WTC11 (cell line): ENCODE measurements around the gene TSPAN10.

ENCODE experiments used
- CREM ChIP-seq: sonication (generic); formaldehyde crosslinking; IDR thresholded peaks from 2 replicates; pipeline ENCODE4 v1.8.1; 2022; ENCODE audit warnings: mild to moderate bottlenecking, missing genetic modification reagents, moderate library complexity
- CTCF ChIP-seq: fragments of 200-600 bp; IDR thresholded peaks from 2 replicates; pipeline ENCODE4 v1.8.0; 2022; ENCODE audit warnings: antibody characterized with exemption
- E2F4 ChIP-seq: sonication (generic); formaldehyde crosslinking; IDR thresholded peaks from 2 replicates; pipeline ENCODE4 v1.8.1; 2022; ENCODE audit warnings: low read depth, mild to moderate bottlenecking, moderate library complexity, missing genetic modification reagents, borderline replicate concordance
- JAZF1 ChIP-seq: fragments of 250-450 bp; sonication (Bioruptor Pico); IDR thresholded peaks from 2 replicates; pipeline ENCODE4 v1.9.0; 2021; ENCODE audit warnings: moderate library complexity, mild to moderate bottlenecking, inconsistent platforms
- JUN ChIP-seq: sonication (generic); formaldehyde crosslinking; IDR thresholded peaks from 2 replicates; pipeline ENCODE4 v1.8.0; 2023; ENCODE audit warnings: mild to moderate bottlenecking, missing genetic modification reagents
- SMAD3 ChIP-seq: sonication (generic); formaldehyde crosslinking; IDR thresholded peaks from 2 replicates; pipeline ENCODE4 v1.8.0; 2022; ENCODE audit warnings: missing genetic modification reagents, mild to moderate bottlenecking, borderline replicate concordance
- SP1 ChIP-seq: sonication (generic); formaldehyde crosslinking; conservative IDR thresholded peaks from 2 replicates; pipeline ENCODE4 v1.8.1; 2022; ENCODE audit warnings: missing genetic modification reagents
- TCF7 ChIP-seq: sonication (generic); formaldehyde crosslinking; IDR thresholded peaks from 2 replicates; pipeline ENCODE4 v1.8.0; 2022; ENCODE audit warnings: mild to moderate bottlenecking, low read depth, missing genetic modification reagents, moderate library complexity
- ZBTB21 ChIP-seq: sonication (generic); formaldehyde crosslinking; IDR thresholded peaks from 2 replicates; pipeline ENCODE4 v1.8.1; 2023; ENCODE audit warnings: mild to moderate bottlenecking, missing genetic modification reagents, borderline replicate concordance
- ZNF232 ChIP-seq: sonication (generic); formaldehyde crosslinking; IDR thresholded peaks from 2 replicates; pipeline ENCODE4 v1.8.0; 2022; ENCODE audit warnings: mild to moderate bottlenecking, missing genetic modification reagents
- ZSCAN18 ChIP-seq: fragments of 250-450 bp; sonication (Bioruptor Pico); IDR thresholded peaks from 2 replicates; pipeline ENCODE4 v2.1.2; 2022; ENCODE audit warnings: mild to moderate bottlenecking, moderate library complexity
- TF ChIP-seq, protein P1 (sequence below): sonication (generic); formaldehyde crosslinking; conservative IDR thresholded peaks from 2 replicates; pipeline ENCODE4 v1.8.1; 2023; ENCODE audit warnings: mild to moderate bottlenecking, low read depth, missing genetic modification reagents, moderate library complexity
- TF ChIP-seq, protein P2 (sequence below): sonication (generic); formaldehyde crosslinking; IDR thresholded peaks from 2 replicates; pipeline ENCODE4 v1.8.1; 2022; ENCODE audit warnings: low read depth, missing genetic modification reagents, borderline replicate concordance

DNA sequence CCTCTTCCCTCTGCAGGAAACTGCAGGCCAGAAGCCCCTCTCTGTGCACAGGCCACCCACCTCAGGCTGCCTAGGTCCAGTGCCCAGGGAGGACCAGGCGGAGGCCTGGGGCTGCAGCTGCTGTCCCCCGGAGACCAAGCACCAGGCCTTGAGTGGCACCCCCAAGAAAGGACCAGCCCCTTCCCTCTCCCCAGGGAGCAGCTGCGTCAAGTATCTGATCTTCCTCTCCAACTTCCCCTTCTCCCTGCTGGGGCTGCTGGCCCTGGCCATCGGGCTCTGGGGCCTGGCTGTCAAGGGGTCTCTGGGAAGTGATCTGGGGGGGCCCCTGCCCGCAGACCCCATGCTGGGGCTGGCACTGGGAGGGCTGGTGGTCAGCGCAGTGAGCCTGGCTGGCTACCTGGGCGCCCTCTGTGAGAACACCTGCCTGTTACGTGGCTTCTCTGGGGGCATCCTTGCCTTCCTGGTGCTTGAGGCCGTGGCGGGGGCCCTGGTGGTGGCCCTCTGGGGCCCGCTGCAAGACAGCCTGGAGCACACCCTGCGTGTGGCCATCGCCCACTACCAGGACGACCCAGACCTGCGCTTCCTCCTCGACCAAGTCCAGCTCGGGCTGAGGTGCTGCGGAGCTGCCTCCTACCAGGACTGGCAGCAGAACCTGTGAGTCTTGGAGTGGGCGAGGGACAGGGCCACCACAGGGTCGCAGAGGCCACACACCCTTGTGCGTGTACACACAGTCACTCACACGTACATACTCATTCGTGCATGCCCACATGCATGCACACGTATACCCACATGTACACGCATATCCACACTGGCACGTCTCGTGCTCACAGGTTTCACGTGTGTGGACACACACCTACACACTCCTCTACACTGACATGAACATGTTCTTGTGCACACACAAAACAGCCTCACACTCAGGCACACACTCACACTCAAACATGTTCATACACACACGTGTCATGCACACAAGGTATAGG, 8.3 kb downstream of the TSPAN10 start:
- no peak for TF ChIP-seq CTCF
- no peak for TF ChIP-seq JAZF1
- TF ChIP-seq CREM (CRISPR knock-in tag) = no peak
- no peak for TF ChIP-seq TCF7 (CRISPR knock-in tag)
- TF ChIP-seq, protein P1, sequence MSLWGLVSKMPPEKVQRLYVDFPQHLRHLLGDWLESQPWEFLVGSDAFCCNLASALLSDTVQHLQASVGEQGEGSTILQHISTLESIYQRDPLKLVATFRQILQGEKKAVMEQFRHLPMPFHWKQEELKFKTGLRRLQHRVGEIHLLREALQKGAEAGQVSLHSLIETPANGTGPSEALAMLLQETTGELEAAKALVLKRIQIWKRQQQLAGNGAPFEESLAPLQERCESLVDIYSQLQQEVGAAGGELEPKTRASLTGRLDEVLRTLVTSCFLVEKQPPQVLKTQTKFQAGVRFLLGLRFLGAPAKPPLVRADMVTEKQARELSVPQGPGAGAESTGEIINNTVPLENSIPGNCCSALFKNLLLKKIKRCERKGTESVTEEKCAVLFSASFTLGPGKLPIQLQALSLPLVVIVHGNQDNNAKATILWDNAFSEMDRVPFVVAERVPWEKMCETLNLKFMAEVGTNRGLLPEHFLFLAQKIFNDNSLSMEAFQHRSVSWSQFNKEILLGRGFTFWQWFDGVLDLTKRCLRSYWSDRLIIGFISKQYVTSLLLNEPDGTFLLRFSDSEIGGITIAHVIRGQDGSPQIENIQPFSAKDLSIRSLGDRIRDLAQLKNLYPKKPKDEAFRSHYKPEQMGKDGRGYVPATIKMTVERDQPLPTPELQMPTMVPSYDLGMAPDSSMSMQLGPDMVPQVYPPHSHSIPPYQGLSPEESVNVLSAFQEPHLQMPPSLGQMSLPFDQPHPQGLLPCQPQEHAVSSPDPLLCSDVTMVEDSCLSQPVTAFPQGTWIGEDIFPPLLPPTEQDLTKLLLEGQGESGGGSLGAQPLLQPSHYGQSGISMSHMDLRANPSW = no peak
- TF ChIP-seq SMAD3 (CRISPR knock-in tag) = no peak
- TF ChIP-seq E2F4 (CRISPR knock-in tag) = no peak
- TF ChIP-seq, protein P2, sequence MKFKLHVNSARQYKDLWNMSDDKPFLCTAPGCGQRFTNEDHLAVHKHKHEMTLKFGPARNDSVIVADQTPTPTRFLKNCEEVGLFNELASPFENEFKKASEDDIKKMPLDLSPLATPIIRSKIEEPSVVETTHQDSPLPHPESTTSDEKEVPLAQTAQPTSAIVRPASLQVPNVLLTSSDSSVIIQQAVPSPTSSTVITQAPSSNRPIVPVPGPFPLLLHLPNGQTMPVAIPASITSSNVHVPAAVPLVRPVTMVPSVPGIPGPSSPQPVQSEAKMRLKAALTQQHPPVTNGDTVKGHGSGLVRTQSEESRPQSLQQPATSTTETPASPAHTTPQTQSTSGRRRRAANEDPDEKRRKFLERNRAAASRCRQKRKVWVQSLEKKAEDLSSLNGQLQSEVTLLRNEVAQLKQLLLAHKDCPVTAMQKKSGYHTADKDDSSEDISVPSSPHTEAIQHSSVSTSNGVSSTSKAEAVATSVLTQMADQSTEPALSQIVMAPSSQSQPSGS = no peak
- TF ChIP-seq ZNF232 (CRISPR knock-in tag) = no peak
- TF ChIP-seq ZSCAN18 (CRISPR knock-in tag) = no peak
- TF ChIP-seq JUN (CRISPR knock-in tag) = no peak
- TF ChIP-seq SP1 (CRISPR knock-in tag) = no peak
- no peak for TF ChIP-seq ZBTB21 (CRISPR knock-in tag)
